ENCODE data around the gene SURF4.

GRCh38 chr9:133320421-133320881 lies 55.4 kb downstream of the SURF4 start:
- no peak for TF ChIP-seq POLR2AphosphoS5 (IDR thresholded peaks at IDR 0.05)
- no peak for TF ChIP-seq CTCF (IDR thresholded peaks at IDR 0.05 in 8 of 11, conservative IDR thresholded peaks at IDR 0.05 in 3 of 11)
